Pulmonary artery endothelial cell (primary cell): ENCODE data around the gene PNLIPRP2. TPM values are rescaled to one million over a fixed set of nuclear protein-coding genes. Genes with fewer than 3 reads are reported as not detected.

Experiments used
- DNase-seq: peaks from one replicate; pipeline ENCODE4 v3.0.0-alpha.2; 2011; ENCODE audit warnings: low read depth, low spot score
- total RNA-seq: library from RNA; depleted of rRNA; stranded (reverse); fragments of >200 nt; gene quantifications from 2 replicates; pipeline ENCODE4 v1.2.3, GENCODE V29; 2014

PNLIPRP2 gene
- total RNA-seq, 1 donor from 2014 or later, result not detected

GRCh38 chr10:116654816-116655215 is 34.1 kb downstream of the PNLIPRP2 start:
- no peak for DNase-seq

DNA sequence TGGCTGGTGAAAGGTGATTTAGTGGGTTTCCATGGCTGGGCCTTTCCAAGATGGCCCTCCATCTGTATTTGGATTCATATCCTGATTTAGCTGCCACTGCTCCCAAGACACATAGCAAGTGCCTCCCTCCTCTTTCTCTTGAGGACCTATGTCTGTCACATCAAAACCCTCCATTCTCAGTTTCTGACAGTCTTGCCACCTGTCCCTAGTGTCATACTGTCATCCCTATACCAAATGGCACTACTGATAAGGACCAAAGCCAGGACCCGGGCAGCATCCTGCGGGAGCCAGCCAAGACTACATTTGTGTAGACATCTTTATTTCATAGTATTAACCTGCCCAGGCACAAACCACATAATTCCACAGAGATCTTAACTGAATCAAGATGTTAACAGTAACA is 34.8 kb downstream of the PNLIPRP2 start:
- DNase-seq, result no peak

DNA sequence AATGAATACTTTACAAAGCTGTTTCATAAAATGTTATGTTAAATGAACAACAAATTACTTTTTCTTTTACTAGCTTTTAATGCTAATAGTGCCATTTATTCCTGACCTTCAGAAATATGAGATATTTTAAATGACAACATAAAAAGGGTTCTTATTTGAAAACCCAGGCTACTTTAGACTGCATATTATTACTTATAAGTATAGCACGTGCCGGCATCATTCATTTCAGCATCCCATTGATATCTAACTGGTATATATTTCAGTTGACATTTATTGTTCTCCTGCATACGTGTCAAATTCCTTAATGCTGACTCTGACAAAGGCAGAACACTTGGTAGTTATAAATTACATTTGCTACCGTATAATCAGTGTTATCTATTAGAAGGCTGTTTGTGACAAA is 35.3 kb downstream of the PNLIPRP2 start:
- no peak for DNase-seq

DNA sequence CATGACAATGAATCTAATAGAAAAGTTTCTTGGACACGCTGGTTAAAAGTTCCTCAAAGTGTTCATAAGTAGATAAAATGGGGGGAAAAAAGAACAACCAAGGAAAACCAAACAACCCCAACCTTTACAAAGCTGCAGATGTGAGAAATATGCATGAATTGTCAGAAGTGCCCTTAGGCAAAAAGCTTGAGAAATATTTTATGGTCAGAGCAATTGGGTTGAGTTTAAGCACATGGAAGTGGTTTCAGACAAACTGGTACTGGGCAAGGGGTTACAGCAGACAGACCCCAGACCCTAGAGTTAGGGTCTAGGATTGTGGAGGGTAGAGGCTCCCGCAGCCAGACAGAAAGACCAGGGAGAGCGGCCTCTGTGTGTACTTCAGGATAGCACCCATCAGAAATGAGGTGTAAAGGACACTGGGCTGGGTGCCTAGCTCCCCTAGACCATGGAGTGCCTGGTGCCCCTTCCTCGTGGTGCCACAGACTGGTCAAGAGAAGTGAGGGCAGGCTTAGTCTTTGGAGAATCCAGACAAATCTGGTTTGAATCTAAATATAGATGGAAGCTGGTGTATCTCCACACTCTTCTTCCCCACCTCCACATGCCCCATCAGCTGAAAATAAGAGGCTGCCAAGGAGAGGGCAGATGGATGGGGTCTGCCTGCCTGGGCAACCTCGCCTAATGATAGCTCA is 37.3 kb downstream of the PNLIPRP2 start:
- DNase-seq, result no peak

DNA sequence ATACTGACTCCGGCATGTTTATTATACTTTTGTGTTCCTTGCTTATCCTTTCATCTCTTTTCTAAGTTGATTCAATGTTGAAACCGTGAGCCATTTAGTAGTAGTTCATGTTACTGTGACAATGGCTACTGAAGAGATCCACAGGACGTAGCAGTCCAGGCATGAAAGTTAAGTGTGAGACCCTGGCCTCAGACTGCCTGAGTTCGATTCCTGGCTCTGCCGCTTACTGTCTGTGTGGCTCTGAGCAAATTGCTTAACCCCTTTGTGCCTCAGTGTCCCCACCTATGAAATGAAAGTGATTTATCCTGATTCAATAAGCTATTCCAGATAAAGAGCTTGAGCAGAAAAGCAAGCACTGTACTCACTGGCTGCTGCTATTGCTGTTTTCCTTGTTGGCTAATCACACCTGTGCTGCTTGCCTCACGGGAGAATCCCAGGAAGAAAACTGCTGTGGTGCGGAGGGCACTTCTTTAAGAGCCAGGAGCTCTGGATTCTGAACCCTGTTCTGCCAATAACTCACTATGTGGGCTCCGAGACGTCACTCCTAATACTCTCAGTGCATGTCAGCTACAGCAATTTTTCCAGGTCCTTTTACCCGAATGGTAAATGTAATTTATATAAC is 38.4 kb downstream of the PNLIPRP2 start:
- no peak for DNase-seq

GRCh38 chr10:116660860-116661259 is 40.1 kb downstream of the PNLIPRP2 start:
- DNase-seq, result no peak

DNA sequence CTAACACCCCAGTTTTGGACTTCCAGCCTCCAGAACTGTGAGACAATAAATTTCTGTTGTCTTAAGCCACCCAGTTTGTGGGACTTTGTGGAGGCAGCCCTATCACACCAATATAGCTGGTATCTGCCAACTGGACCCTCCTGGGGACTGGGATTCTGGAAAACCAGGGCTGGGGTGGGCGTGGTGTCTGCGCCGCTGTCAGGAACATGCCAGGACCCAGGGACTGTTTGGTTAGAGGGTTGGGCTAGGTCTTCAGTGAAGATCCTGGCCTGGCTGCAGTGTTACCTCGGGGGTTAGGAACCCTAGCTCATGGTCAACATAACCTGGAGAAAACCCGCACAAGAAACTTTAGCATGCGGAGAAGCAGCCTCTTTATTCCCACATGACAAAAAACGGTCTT is 42.6 kb downstream of the PNLIPRP2 start:
- no peak for DNase-seq

GRCh38 chr10:116664631-116665030 is 43.9 kb downstream of the PNLIPRP2 start:
- no peak for DNase-seq

- no peak for DNase-seq
Observed at GRCh38 chr10:116665541-116666125, 44.9 kb downstream of the PNLIPRP2 start.

DNA sequence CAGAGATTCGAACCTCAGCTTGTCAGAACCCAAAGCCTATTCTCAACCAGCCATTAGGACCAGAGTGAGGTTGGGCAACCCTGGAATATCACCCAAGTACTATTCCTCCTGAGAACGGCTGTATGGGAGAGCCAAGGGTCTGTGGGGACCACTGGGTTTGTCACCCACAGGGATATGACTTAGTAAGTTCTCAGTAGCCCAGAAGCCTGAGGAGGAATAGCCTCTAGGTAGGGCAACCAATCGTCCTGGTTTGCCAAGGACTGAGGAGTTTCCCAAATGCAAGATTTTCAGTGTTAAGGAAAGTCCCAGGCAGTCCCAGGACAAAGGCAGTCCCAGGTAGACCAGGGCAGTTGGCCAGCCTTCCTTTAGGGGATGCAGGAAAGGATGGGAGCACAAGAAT is 46.7 kb downstream of the PNLIPRP2 start:
- DNase-seq, result no peak

DNA sequence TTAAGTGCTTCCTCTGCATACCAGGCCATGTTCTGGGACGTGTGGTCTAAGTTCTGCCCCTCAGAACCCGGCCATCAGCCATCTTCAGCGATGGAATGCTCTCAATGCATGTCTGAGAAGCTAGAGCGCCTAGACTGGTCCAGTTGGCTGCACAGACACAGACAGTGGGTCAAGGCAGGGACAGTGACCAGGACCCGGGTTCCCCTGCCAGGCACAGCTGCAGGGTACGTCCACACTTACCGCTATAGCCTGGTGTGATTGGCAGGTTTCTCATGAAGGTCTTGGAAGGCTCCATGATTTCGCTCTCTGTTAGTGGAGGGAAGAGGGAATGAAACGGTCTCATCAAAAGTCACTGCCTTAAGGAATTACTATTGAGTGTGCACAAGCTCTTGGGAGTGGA is 47.3 kb downstream of the PNLIPRP2 start:
- no peak for DNase-seq

DNA sequence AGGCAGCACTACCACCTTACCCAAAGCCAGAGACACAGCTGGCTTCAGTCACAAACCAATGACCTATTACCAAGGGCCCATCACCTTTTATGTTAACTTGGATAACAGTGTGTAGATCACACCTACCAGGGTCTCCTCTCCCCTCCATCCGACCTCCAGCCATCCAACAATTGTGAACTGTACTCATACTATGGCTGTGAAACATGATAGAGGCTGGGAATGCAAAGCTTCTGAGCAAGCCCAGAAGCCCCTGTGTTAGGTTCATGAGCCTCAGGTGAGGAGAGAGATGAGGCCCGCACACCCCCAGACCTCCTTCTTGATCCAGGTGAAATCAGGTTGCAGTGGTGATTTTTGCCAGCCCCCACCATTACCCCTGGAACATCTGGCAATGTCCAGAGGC is 47.7 kb downstream of the PNLIPRP2 start:
- DNase-seq, result no peak

- DNase-seq, result no peak
Observed at GRCh38 chr10:116669080-116669479, 48.3 kb downstream of the PNLIPRP2 start.

- DNase-seq, result no peak
Observed at GRCh38 chr10:116669832-116670644, 49.3 kb downstream of the PNLIPRP2 start.

DNA sequence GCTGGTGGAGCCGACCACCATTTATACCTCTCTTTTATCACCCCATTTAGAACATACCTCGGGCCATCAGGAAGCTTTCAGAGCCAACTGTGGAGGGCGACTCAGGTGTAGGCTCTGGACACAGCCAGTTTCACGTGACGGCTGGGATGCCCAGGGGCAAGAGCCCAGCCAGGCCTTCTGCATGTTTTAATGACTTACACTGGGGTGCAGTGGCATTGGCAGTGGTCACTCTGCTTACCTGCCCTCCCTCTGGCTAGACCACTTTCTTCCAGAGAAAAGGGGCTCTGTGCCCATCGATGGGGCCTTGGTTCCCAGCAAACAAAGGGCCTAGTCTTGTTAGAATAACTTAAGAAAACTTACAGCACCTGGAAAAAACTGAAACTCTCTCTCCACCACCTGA is 50.0 kb downstream of the PNLIPRP2 start:
- DNase-seq, result no peak

- no peak for DNase-seq
Observed at GRCh38 chr10:116671274-116671926, 50.6 kb downstream of the PNLIPRP2 start.

DNA sequence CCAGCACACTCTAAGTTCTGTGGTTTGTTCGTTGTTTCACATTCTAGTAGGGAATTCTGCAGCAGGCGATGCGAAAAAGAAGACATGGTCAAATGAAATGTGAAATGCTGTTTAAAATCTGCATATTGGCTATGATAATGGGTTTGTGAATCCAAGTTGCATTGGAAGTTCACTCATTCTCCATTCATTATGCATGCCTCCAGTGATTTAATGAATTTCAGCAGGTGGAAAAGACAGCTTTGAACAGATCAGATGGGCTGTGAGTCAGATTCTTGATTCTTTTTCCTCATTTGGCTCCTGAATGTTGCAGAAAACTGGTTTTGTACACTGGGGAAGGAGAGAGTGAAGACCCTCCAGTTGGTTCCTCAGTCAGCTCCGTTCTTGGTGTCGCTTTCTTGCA is 52.1 kb downstream of the PNLIPRP2 start:
- DNase-seq, result no peak

- no peak for DNase-seq
Observed at GRCh38 chr10:116673866-116674265, 53.1 kb downstream of the PNLIPRP2 start.

- no peak for DNase-seq
Observed at GRCh38 chr10:116674901-116675423, 54.2 kb downstream of the PNLIPRP2 start.

- no peak for DNase-seq
Observed at GRCh38 chr10:116676118-116676517, 55.4 kb downstream of the PNLIPRP2 start.

- no peak for DNase-seq
Observed at GRCh38 chr10:116676633-116677032, 55.9 kb downstream of the PNLIPRP2 start.
